ENCODE measurements around the gene GADL1.

The GADL1 gene

GRCh38 chr3:30893678-30894325 lies 659 bp downstream of the GADL1 start:
- Histone ChIP-seq H3K9me2 (ENCODE audit: low read depth, low read length) (no peaks in the 10 kb centered on the region), H3K4me2 (ENCODE audit: low read length) (no peak overlapping the region), H3K9ac (ENCODE audit: low read length) (no peak overlapping the region), H3K36me3 (ENCODE audit: insufficient read depth, low read length) (no peaks in the 10 kb centered on the region), H4K20me1 (ENCODE audit: insufficient read depth, low read length) (no peaks in the 10 kb centered on the region), H3K79me2 (ENCODE audit: insufficient read depth, low read length) (no peaks in the 10 kb centered on the region), H3K4me1 (ENCODE audit: insufficient read depth, low read length, severe bottlenecking) (no peaks in the 10 kb centered on the region), H3K9me3 (ENCODE audit: low read length) (no peaks in the 10 kb centered on the region), H3K27ac (ENCODE audit: low read depth, low read length, poor library complexity, severe bottlenecking) (no peak overlapping the region), H3K4me3 (ENCODE audit: low read depth, low read length, poor library complexity, severe bottlenecking) (no peak overlapping the region), H2AFZ (ENCODE audit: low read length) (no peak overlapping the region), H3F3A (ENCODE audit: insufficient read depth, low read length) (no peaks in the 10 kb centered on the region), H3K27me3 (ENCODE audit: insufficient read depth, low read length) (no peaks in the 10 kb centered on the region)
- no peak for TF ChIP-seq EZH2 (IDR thresholded peaks at IDR 0.05; ENCODE audit: borderline replicate concordance, low read length)
- TF ChIP-seq CTCF (IDR thresholded peaks at IDR 0.05; ENCODE audit: low read length): no peak

GRCh38 chr3:30890907-30891306 lies 3.6 kb downstream of the GADL1 start:
- H3K4me2 ChIP-seq (ENCODE audit: low read length): no peak overlapping the region
- H3K9ac ChIP-seq (ENCODE audit: low read length): no peak overlapping the region

GRCh38 chr3:30886888-30887287 lies 7.6 kb downstream of the GADL1 start:
- H3K27me3 ChIP-seq (ENCODE audit: insufficient read depth, low read length): no peaks in the 10 kb centered on the region
- no peaks in the 10 kb centered on the region for H3K9me2 ChIP-seq (ENCODE audit: low read depth, low read length)
- no peak overlapping the region for H3K4me3 ChIP-seq (ENCODE audit: low read depth, low read length, poor library complexity, severe bottlenecking)
- no peak overlapping the region for H3K27ac ChIP-seq (ENCODE audit: low read depth, low read length, poor library complexity, severe bottlenecking)
- H3K4me1 ChIP-seq (ENCODE audit: insufficient read depth, low read length, severe bottlenecking): no peaks in the 10 kb centered on the region
- H3K4me2 ChIP-seq (ENCODE audit: low read length): no peak overlapping the region
- H3K9me3 ChIP-seq (ENCODE audit: low read length): no peaks in the 10 kb centered on the region
- TF ChIP-seq EZH2 (IDR thresholded peaks at IDR 0.05; ENCODE audit: borderline replicate concordance, low read length): no peak
- no peak for TF ChIP-seq CTCF (IDR thresholded peaks at IDR 0.05; ENCODE audit: low read length)
- H4K20me1 ChIP-seq (ENCODE audit: insufficient read depth, low read length): no peaks in the 10 kb centered on the region
- H3K79me2 ChIP-seq (ENCODE audit: insufficient read depth, low read length): no peaks in the 10 kb centered on the region
- H2AFZ ChIP-seq (ENCODE audit: low read length): no peak overlapping the region
- H3K9ac ChIP-seq (ENCODE audit: low read length): no peak overlapping the region
- H3K36me3 ChIP-seq (ENCODE audit: insufficient read depth, low read length): no peaks in the 10 kb centered on the region
- H3F3A ChIP-seq (ENCODE audit: insufficient read depth, low read length): no peaks in the 10 kb centered on the region

More at GRCh38 chr3:30890907-30891306, 3.6 kb downstream of the GADL1 start:
- Histone ChIP-seq H3K9me3 (ENCODE audit: low read length) (no peaks in the 10 kb centered on the region), H3F3A (ENCODE audit: insufficient read depth, low read length) (no peaks in the 10 kb centered on the region), H2AFZ (ENCODE audit: low read length) (no peak overlapping the region), H3K36me3 (ENCODE audit: insufficient read depth, low read length) (no peaks in the 10 kb centered on the region), H3K9me2 (ENCODE audit: low read depth, low read length) (no peaks in the 10 kb centered on the region), H3K4me3 (ENCODE audit: low read depth, low read length, poor library complexity, severe bottlenecking) (no peak overlapping the region), H3K79me2 (ENCODE audit: insufficient read depth, low read length) (no peaks in the 10 kb centered on the region), H3K27me3 (ENCODE audit: insufficient read depth, low read length) (no peaks in the 10 kb centered on the region), H3K4me1 (ENCODE audit: insufficient read depth, low read length, severe bottlenecking) (no peaks in the 10 kb centered on the region), H3K27ac (ENCODE audit: low read depth, low read length, poor library complexity, severe bottlenecking) (no peak overlapping the region), H4K20me1 (ENCODE audit: insufficient read depth, low read length) (no peaks in the 10 kb centered on the region)
- TF ChIP-seq CTCF (IDR thresholded peaks at IDR 0.05; ENCODE audit: low read length) (no peak), EZH2 (IDR thresholded peaks at IDR 0.05; ENCODE audit: borderline replicate concordance, low read length) (no peak)

All from OCI-LY1 (cell line).